ENCODE results near the gene GALNT18. TPM values are rescaled to one million over a fixed set of nuclear protein-coding genes. Genes with fewer than 3 reads are reported as not detected.

The GALNT18 gene
- polyA plus RNA-seq, 1 experiment = 4.8 TPM

GRCh38 chr11:11660363-11660740, 38.5 kb upstream of the GALNT18 start:
- H3K27me3 ChIP-seq (ENCODE audit: control insufficient read depth, insufficient read depth, low read length) = peaks cover 38% of the 10 kb centered on the region
- no peak for DNase-seq (ENCODE audit: low read depth, low spot score)
- ChIA-PET POLR2A (no interaction called here), CTCF (no interaction called here)
- no peak overlapping the region for H3K4me3 ChIP-seq (ENCODE audit: low read depth, low read length)
- H3K27ac ChIP-seq (ENCODE audit: low read depth, low read length) = no peak overlapping the region
- H3K9me3 ChIP-seq (ENCODE audit: control insufficient read depth, insufficient read depth, low read length) = no peaks in the 10 kb centered on the region
- no peak for TF ChIP-seq CTCF (IDR thresholded peaks at IDR 0.05; ENCODE audit: low read depth, low read length)

- POLR2A ChIA-PET = no interaction called here
- TF ChIP-seq CTCF (IDR thresholded peaks at IDR 0.05; ENCODE audit: low read depth, low read length) = no peak
- no peaks in the 10 kb centered on the region for H3K9me3 ChIP-seq (ENCODE audit: control insufficient read depth, insufficient read depth, low read length)
- no peak overlapping the region for H3K27ac ChIP-seq (ENCODE audit: low read depth, low read length)
- CTCF ChIA-PET = no interaction called here
- DNase-seq (ENCODE audit: low read depth, low spot score) = no peak
- H3K27me3 ChIP-seq (ENCODE audit: control insufficient read depth, insufficient read depth, low read length) = peaks cover 34% of the 10 kb centered on the region
- H3K4me3 ChIP-seq (ENCODE audit: low read depth, low read length) = no peak overlapping the region
These were observed 38.0 kb upstream of the GALNT18 start for GRCh38 chr11:11659567-11660362.

- ChIA-PET CTCF (no interaction called here), POLR2A (no interaction called here)
- Histone ChIP-seq H3K27ac (ENCODE audit: low read depth, low read length) (no peak overlapping the region), H3K4me3 (ENCODE audit: low read depth, low read length) (no peak overlapping the region), H3K27me3 (ENCODE audit: control insufficient read depth, insufficient read depth, low read length) (peaks cover 27% of the 10 kb centered on the region), H3K9me3 (ENCODE audit: control insufficient read depth, insufficient read depth, low read length) (no peaks in the 10 kb centered on the region)
- no peak for DNase-seq (ENCODE audit: low read depth, low spot score)
- TF ChIP-seq CTCF (IDR thresholded peaks at IDR 0.05; ENCODE audit: low read depth, low read length) = no peak
These were observed 35.6 kb upstream of the GALNT18 start for GRCh38 chr11:11657218-11657955.

- no peak for DNase-seq (ENCODE audit: low read depth, low spot score)
- Histone ChIP-seq H3K4me3 (ENCODE audit: low read depth, low read length) (no peak overlapping the region), H3K27ac (ENCODE audit: low read depth, low read length) (no peak overlapping the region), H3K27me3 (ENCODE audit: control insufficient read depth, insufficient read depth, low read length) (peaks cover 36% of the 10 kb centered on the region), H3K9me3 (ENCODE audit: control insufficient read depth, insufficient read depth, low read length) (no peaks in the 10 kb centered on the region)
- CTCF ChIA-PET = no interaction called here
- POLR2A ChIA-PET = no interaction called here
- TF ChIP-seq CTCF (IDR thresholded peaks at IDR 0.05; ENCODE audit: low read depth, low read length) = no peak
These were observed 19.8 kb upstream of the GALNT18 start for GRCh38 chr11:11641581-11641980.

GRCh38 chr11:11640996-11641395, 19.2 kb upstream of the GALNT18 start:
- peaks cover 37% of the 10 kb centered on the region for H3K27me3 ChIP-seq (ENCODE audit: control insufficient read depth, insufficient read depth, low read length)
- CTCF ChIA-PET = no interaction called here
- H3K4me3 ChIP-seq (ENCODE audit: low read depth, low read length) = no peak overlapping the region
- H3K27ac ChIP-seq (ENCODE audit: low read depth, low read length) = no peak overlapping the region
- no peak for TF ChIP-seq CTCF (IDR thresholded peaks at IDR 0.05; ENCODE audit: low read depth, low read length)
- POLR2A ChIA-PET = no interaction called here
- H3K9me3 ChIP-seq (ENCODE audit: control insufficient read depth, insufficient read depth, low read length) = no peaks in the 10 kb centered on the region
- DNase-seq (ENCODE audit: low read depth, low spot score) = no peak

All from AG04450 (cell line).